Measurements from ENCODE around the gene WBP11. TPM values are rescaled to one million over a fixed set of nuclear protein-coding genes. Genes with fewer than 3 reads are reported as not detected.

The WBP11 gene
- total and polyA plus RNA-seq, 2 of the 13 experiments (the other 11 are each of a cell fraction or from before 2014, with no cell fraction given), result 7.6 to 31.0 TPM

GRCh38 chr12:14769969-14770495 lies 33.2 kb downstream of the WBP11 start (continued):
- TF ChIP-seq, protein P1, sequence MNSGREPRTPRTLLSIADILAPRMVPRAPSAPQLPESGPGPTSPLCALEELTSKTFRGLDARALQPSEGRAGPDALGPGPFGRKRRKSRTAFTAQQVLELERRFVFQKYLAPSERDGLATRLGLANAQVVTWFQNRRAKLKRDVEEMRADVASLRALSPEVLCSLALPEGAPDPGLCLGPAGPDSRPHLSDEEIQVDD (CRISPR knock-in tag; IDR thresholded peaks at IDR 0.05; ENCODE audit: borderline replicate concordance), result 0 out of 2 replicates have a peak, but pooled peaks have one; percentile 37
- TF ChIP-seq ZNF577 (CRISPR knock-in tag; IDR thresholded peaks at IDR 0.05; ENCODE audit: borderline replicate concordance, low read depth), result no peak
- no peak for TF ChIP-seq SUZ12 (IDR thresholded peaks at IDR 0.05; ENCODE audit: low read depth, low read length)
- TF ChIP-seq ATF7-NPFF (CRISPR knock-in tag; IDR thresholded peaks at IDR 0.05; ENCODE audit: low read depth), result no peak; the same call in 1 of the 2 replicates
- TF ChIP-seq CHD2 (IDR thresholded peaks at IDR 0.05; ENCODE audit: low read depth, low read length), result peak; percentile 84
- peak; percentile 51 for TF ChIP-seq GABPB1 (CRISPR knock-in tag; IDR thresholded peaks at IDR 0.05)
- TF ChIP-seq, protein P2, sequence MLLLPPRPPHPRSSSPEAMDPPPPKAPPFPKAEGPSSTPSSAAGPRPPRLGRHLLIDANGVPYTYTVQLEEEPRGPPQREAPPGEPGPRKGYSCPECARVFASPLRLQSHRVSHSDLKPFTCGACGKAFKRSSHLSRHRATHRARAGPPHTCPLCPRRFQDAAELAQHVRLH (CRISPR knock-in tag; IDR thresholded peaks at IDR 0.05; ENCODE audit: borderline replicate concordance, low read depth), result peak; percentile 80; the same call in 1 of the 2 replicates
- TF ChIP-seq, protein P3, sequence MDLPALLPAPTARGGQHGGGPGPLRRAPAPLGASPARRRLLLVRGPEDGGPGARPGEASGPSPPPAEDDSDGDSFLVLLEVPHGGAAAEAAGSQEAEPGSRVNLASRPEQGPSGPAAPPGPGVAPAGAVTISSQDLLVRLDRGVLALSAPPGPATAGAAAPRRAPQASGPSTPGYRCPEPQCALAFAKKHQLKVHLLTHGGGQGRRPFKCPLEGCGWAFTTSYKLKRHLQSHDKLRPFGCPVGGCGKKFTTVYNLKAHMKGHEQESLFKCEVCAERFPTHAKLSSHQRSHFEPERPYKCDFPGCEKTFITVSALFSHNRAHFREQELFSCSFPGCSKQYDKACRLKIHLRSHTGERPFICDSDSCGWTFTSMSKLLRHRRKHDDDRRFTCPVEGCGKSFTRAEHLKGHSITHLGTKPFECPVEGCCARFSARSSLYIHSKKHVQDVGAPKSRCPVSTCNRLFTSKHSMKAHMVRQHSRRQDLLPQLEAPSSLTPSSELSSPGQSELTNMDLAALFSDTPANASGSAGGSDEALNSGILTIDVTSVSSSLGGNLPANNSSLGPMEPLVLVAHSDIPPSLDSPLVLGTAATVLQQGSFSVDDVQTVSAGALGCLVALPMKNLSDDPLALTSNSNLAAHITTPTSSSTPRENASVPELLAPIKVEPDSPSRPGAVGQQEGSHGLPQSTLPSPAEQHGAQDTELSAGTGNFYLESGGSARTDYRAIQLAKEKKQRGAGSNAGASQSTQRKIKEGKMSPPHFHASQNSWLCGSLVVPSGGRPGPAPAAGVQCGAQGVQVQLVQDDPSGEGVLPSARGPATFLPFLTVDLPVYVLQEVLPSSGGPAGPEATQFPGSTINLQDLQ (CRISPR knock-in tag; IDR thresholded peaks at IDR 0.05), result 0 out of 2 replicates have a peak, but pooled peaks have one; percentile 27
- TF ChIP-seq, protein P4, sequence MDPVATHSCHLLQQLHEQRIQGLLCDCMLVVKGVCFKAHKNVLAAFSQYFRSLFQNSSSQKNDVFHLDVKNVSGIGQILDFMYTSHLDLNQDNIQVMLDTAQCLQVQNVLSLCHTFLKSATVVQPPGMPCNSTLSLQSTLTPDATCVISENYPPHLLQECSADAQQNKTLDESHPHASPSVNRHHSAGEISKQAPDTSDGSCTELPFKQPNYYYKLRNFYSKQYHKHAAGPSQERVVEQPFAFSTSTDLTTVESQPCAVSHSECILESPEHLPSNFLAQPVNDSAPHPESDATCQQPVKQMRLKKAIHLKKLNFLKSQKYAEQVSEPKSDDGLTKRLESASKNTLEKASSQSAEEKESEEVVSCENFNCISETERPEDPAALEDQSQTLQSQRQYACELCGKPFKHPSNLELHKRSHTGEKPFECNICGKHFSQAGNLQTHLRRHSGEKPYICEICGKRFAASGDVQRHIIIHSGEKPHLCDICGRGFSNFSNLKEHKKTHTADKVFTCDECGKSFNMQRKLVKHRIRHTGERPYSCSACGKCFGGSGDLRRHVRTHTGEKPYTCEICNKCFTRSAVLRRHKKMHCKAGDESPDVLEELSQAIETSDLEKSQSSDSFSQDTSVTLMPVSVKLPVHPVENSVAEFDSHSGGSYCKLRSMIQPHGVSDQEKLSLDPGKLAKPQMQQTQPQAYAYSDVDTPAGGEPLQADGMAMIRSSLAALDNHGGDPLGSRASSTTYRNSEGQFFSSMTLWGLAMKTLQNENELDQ (CRISPR knock-in tag; IDR thresholded peaks at IDR 0.05; ENCODE audit: borderline replicate concordance), result no peak
- TF ChIP-seq ZNF558 (CRISPR knock-in tag; IDR thresholded peaks at IDR 0.05; ENCODE audit: borderline replicate concordance), result peak; percentile 30; the same call in 1 of the 2 replicates
- TF ChIP-seq FOXJ3 (CRISPR knock-in tag; IDR thresholded peaks at IDR 0.05; ENCODE audit: borderline replicate concordance), result no peak
- peak; percentile 34; the same call in 1 of the 2 replicates for TF ChIP-seq HMGXB3 (CRISPR knock-in tag; IDR thresholded peaks at IDR 0.05; ENCODE audit: borderline replicate concordance)
- TF ChIP-seq ZNF331 (CRISPR knock-in tag; IDR thresholded peaks at IDR 0.05), result 0 out of 2 replicates have a peak, but pooled peaks have one; percentile 8
- TF ChIP-seq ZFP82 (CRISPR knock-in tag; IDR thresholded peaks at IDR 0.05; ENCODE audit: borderline replicate concordance), result no peak
- TF ChIP-seq NCOA2 (CRISPR knock-in tag; IDR thresholded peaks at IDR 0.05), result no peak
- TF ChIP-seq PCBP2 (optimal IDR thresholded peaks at IDR 0.05; ENCODE audit: low read depth, low read length, poor library complexity, severe bottlenecking), result no peak
- peak; percentile 42; the same call in 1 of the 2 replicates for TF ChIP-seq MYC (CRISPR knock-in tag; IDR thresholded peaks at IDR 0.05; ENCODE audit: borderline replicate concordance)
- no peak for TF ChIP-seq THYN1 (CRISPR knock-in tag; IDR thresholded peaks at IDR 0.05; ENCODE audit: borderline replicate concordance, low read depth)
